ENCODE results near the gene MRPL58.

The MRPL58 gene

DNA sequence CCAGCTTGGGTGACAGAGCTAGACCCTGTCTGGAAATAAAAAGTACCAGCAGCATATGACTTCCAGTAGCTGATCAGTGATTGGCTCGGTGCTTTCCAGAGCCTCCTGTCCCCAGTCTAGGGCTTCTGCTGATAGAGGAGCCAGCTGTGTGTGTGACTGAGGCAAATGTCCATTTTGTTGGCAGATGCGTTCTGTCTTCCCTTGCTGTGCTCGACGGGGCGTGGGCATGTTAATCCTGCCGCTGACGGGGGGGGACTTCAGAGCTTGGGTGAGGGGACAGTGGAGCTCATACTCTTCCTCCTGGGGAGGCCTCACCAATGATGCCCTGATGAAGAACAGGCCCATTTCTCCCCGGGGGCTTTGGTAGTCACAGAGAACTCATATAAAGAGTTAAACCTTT is 49.1 kb downstream of the MRPL58 start:
- no peak overlapping the region for H3K14ac ChIP-seq (ENCODE audit: low read length in 2 of 2)
- H4K8ac ChIP-seq (ENCODE audit: low read length): no peak overlapping the region
- H4K91ac ChIP-seq (ENCODE audit: low read length): no peak overlapping the region
- H3K9me3 ChIP-seq (ENCODE audit: control insufficient read depth, low read length): no peaks in the 10 kb centered on the region
- H2AK5ac ChIP-seq (ENCODE audit: low read length, severe bottlenecking): no peak overlapping the region
- H2BK12ac ChIP-seq (ENCODE audit: low read length in 2 of 2): peak overlapping the region in 1 of 2 experiments; percentile 8
- no peak overlapping the region for H3K23ac ChIP-seq (ENCODE audit: low read length in 2 of 2)
- H2BK120ac ChIP-seq (ENCODE audit: low read depth, low read length): no peak overlapping the region
- H3K27ac ChIP-seq (ENCODE audit: low read length, poor library complexity, severe bottlenecking): no peak overlapping the region
- no peaks in the 10 kb centered on the region for H3K27me3 ChIP-seq (ENCODE audit: control insufficient read depth in 1 of 2, insufficient read depth in 1 of 2, low read length in 2 of 2)
- WGBS: 97% methylated on average over 8 of the region's 8 CpGs
- peaks cover 11% of the 10 kb centered on the region for H3K79me1 ChIP-seq (replicated peaks; ENCODE audit: low read length, poor library complexity, severe bottlenecking)
- H2BK5ac ChIP-seq (ENCODE audit: low read depth, low read length, poor library complexity, severe bottlenecking): no peak overlapping the region
- H2AFZ ChIP-seq (ENCODE audit: low read depth, low read length): no peak overlapping the region
- H2BK15ac ChIP-seq (ENCODE audit: low read depth, poor library complexity, severe bottlenecking): no peak overlapping the region
- no peak overlapping the region for H3K4ac ChIP-seq (ENCODE audit: low read depth in 1 of 2, low read length in 2 of 2)
- H3K18ac ChIP-seq (ENCODE audit: low read depth in 1 of 2, low read length in 2 of 2): no peak overlapping the region
- no peak overlapping the region for H3K9ac ChIP-seq (ENCODE audit: low read length)
- H3K4me1 ChIP-seq (ENCODE audit: control insufficient read depth, insufficient read depth, low read depth, low read length): peaks cover 4% of the 10 kb centered on the region
- no peak overlapping the region for H3K4me3 ChIP-seq (ENCODE audit: insufficient read depth in 1 of 2, low read depth in 1 of 2, low read length in 2 of 2)
- no peak for DNase-seq
- no peak overlapping the region for H3K4me2 ChIP-seq (ENCODE audit: low read length, poor library complexity, severe bottlenecking)
- H3K36me3 ChIP-seq (ENCODE audit: control insufficient read depth in 1 of 2, insufficient read depth in 2 of 2, low read depth in 1 of 2, low read length in 2 of 2): peaks cover 59 to 64% of the 10 kb centered on the region in 2 experiments

DNA sequence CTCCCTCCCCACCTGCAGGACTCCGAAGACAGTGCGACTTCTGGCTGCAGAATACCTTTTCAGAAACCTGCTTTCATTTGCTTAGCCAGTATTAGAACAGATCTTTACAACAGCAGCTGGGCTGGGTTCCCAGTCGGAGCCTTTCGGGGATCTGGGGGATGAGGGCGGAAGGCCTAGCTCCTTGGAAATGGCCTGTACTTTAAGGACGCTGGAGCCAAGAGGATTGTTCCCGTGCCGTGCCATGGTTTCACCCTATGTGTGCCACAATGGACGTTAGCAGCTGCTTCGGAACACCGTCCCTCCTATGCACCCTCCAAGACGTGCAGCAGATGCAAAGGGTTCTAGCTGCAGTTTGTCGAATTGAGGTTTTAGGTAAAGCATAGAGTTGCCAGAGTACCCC is 50.7 kb downstream of the MRPL58 start:
- no peak overlapping the region for H3K18ac ChIP-seq (ENCODE audit: low read depth in 1 of 2, low read length in 2 of 2)
- no peaks in the 10 kb centered on the region for H3K27me3 ChIP-seq (ENCODE audit: control insufficient read depth in 1 of 2, insufficient read depth in 1 of 2, low read length in 2 of 2)
- H2BK15ac ChIP-seq (ENCODE audit: low read depth, poor library complexity, severe bottlenecking): no peak overlapping the region
- no peak overlapping the region for H2AK5ac ChIP-seq (ENCODE audit: low read length, severe bottlenecking)
- H3K27ac ChIP-seq (ENCODE audit: low read length, poor library complexity, severe bottlenecking): no peak overlapping the region
- H2BK12ac ChIP-seq (ENCODE audit: low read length in 2 of 2): no peak overlapping the region
- H3K9me3 ChIP-seq (ENCODE audit: control insufficient read depth, low read length): no peaks in the 10 kb centered on the region
- no peak overlapping the region for H3K4me3 ChIP-seq (ENCODE audit: insufficient read depth in 1 of 2, low read depth in 1 of 2, low read length in 2 of 2)
- no peak overlapping the region for H3K9ac ChIP-seq (ENCODE audit: low read length)
- no peak overlapping the region for H3K4me2 ChIP-seq (ENCODE audit: low read length, poor library complexity, severe bottlenecking)
- H3K4me1 ChIP-seq (ENCODE audit: control insufficient read depth, insufficient read depth, low read depth, low read length): peaks cover 9% of the 10 kb centered on the region
- WGBS: 97% methylated on average over 13 of the region's 13 CpGs
- H3K79me1 ChIP-seq (replicated peaks; ENCODE audit: low read length, poor library complexity, severe bottlenecking): peaks cover 11% of the 10 kb centered on the region
- DNase-seq: no peak
- no peak overlapping the region for H3K4ac ChIP-seq (ENCODE audit: low read depth in 1 of 2, low read length in 2 of 2)
- no peak overlapping the region for H3K14ac ChIP-seq (ENCODE audit: low read length in 2 of 2)
- H2BK120ac ChIP-seq (ENCODE audit: low read depth, low read length): no peak overlapping the region
- no peak overlapping the region for H2BK5ac ChIP-seq (ENCODE audit: low read depth, low read length, poor library complexity, severe bottlenecking)
- H2AFZ ChIP-seq (ENCODE audit: low read depth, low read length): no peak overlapping the region
- H3K23ac ChIP-seq (ENCODE audit: low read length in 2 of 2): no peak overlapping the region
- H4K91ac ChIP-seq (ENCODE audit: low read length): no peak overlapping the region
- peaks cover 52 to 56% of the 10 kb centered on the region in 2 experiments for H3K36me3 ChIP-seq (ENCODE audit: control insufficient read depth in 1 of 2, insufficient read depth in 2 of 2, low read depth in 1 of 2, low read length in 2 of 2)
- H4K8ac ChIP-seq (ENCODE audit: low read length): no peak overlapping the region

DNA sequence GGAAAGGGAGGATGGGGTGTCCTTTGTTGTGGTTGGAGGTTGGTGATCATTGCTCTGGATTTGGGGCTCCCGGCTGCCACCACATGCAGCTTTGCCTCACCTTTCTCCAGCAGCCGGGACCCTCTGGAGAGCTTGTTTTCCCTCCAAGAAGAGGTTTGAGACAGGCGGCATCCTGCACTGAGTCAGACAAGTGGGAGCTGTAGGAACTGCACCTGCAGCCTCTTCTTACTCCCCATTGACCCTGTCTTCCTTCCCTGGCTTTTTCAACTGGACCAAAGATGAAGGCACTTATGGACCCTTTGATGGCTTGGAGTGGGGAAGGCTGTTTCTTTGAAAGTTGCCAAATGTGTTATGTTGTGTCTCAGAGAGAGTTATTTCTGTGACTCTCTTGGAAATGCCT is 51.2 kb downstream of the MRPL58 start:
- H3K27ac ChIP-seq (ENCODE audit: low read length, poor library complexity, severe bottlenecking): no peak overlapping the region
- H4K91ac ChIP-seq (ENCODE audit: low read length): no peak overlapping the region
- no peak overlapping the region for H3K4me2 ChIP-seq (ENCODE audit: low read length, poor library complexity, severe bottlenecking)
- no peak overlapping the region for H2BK12ac ChIP-seq (ENCODE audit: low read length in 2 of 2)
- H3K4me1 ChIP-seq (ENCODE audit: control insufficient read depth, insufficient read depth, low read depth, low read length): peaks cover 9% of the 10 kb centered on the region
- H3K27me3 ChIP-seq (ENCODE audit: control insufficient read depth in 1 of 2, insufficient read depth in 1 of 2, low read length in 2 of 2): no peaks in the 10 kb centered on the region
- H3K9me3 ChIP-seq (ENCODE audit: control insufficient read depth, low read length): no peaks in the 10 kb centered on the region
- no peak overlapping the region for H3K4me3 ChIP-seq (ENCODE audit: insufficient read depth in 1 of 2, low read depth in 1 of 2, low read length in 2 of 2)
- H4K8ac ChIP-seq (ENCODE audit: low read length): no peak overlapping the region
- no peak overlapping the region for H3K18ac ChIP-seq (ENCODE audit: low read depth in 1 of 2, low read length in 2 of 2)
- H2AFZ ChIP-seq (ENCODE audit: low read depth, low read length): no peak overlapping the region
- no peak for DNase-seq
- no peak overlapping the region for H2BK15ac ChIP-seq (ENCODE audit: low read depth, poor library complexity, severe bottlenecking)
- no peak overlapping the region for H2BK5ac ChIP-seq (ENCODE audit: low read depth, low read length, poor library complexity, severe bottlenecking)
- H3K4ac ChIP-seq (ENCODE audit: low read depth in 1 of 2, low read length in 2 of 2): no peak overlapping the region
- peaks cover 52 to 56% of the 10 kb centered on the region in 2 experiments for H3K36me3 ChIP-seq (ENCODE audit: control insufficient read depth in 1 of 2, insufficient read depth in 2 of 2, low read depth in 1 of 2, low read length in 2 of 2)
- H3K23ac ChIP-seq (ENCODE audit: low read length in 2 of 2): no peak overlapping the region
- H3K79me1 ChIP-seq (replicated peaks; ENCODE audit: low read length, poor library complexity, severe bottlenecking): peaks cover 11% of the 10 kb centered on the region
- H3K9ac ChIP-seq (ENCODE audit: low read length): no peak overlapping the region
- H2BK120ac ChIP-seq (ENCODE audit: low read depth, low read length): no peak overlapping the region
- no peak overlapping the region for H3K14ac ChIP-seq (ENCODE audit: low read length in 2 of 2)
- 100% methylated on average over 3 of the region's 3 CpGs for WGBS
- H2AK5ac ChIP-seq (ENCODE audit: low read length, severe bottlenecking): no peak overlapping the region

DNA sequence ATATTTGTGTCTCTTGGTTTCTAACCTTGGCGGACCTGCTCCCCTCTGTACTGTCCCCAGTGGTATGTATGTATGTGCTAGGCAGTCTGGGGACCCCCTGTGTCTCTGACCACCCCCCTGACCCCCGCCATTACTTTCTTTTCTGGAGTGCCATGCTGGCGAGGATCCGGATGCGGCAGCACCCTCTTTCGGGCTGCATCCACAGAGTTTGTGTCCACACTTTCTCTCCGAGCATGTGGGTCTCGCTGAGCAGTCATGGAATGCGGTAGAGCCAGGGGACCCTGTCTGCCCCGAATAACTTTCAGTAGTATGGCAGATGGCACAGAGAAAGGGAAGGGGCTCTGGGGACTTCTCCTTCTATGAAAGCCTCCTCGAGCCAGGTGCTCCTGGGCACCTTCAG is 51.6 kb downstream of the MRPL58 start:
- H3K27ac ChIP-seq (ENCODE audit: low read length, poor library complexity, severe bottlenecking): no peak overlapping the region
- H4K91ac ChIP-seq (ENCODE audit: low read length): no peak overlapping the region
- H2BK12ac ChIP-seq (ENCODE audit: low read length in 2 of 2): no peak overlapping the region
- no peak overlapping the region for H3K23ac ChIP-seq (ENCODE audit: low read length in 2 of 2)
- H3K27me3 ChIP-seq (ENCODE audit: control insufficient read depth in 1 of 2, insufficient read depth in 1 of 2, low read length in 2 of 2): no peaks in the 10 kb centered on the region
- H3K79me1 ChIP-seq (replicated peaks; ENCODE audit: low read length, poor library complexity, severe bottlenecking): peaks cover 11% of the 10 kb centered on the region
- H2AFZ ChIP-seq (ENCODE audit: low read depth, low read length): no peak overlapping the region
- no peak overlapping the region for H3K4ac ChIP-seq (ENCODE audit: low read depth in 1 of 2, low read length in 2 of 2)
- WGBS: 97% methylated on average over 11 of the region's 11 CpGs
- H3K18ac ChIP-seq (ENCODE audit: low read depth in 1 of 2, low read length in 2 of 2): no peak overlapping the region
- no peak overlapping the region for H3K9ac ChIP-seq (ENCODE audit: low read length)
- no peak overlapping the region for H2AK5ac ChIP-seq (ENCODE audit: low read length, severe bottlenecking)
- H2BK5ac ChIP-seq (ENCODE audit: low read depth, low read length, poor library complexity, severe bottlenecking): no peak overlapping the region
- H4K8ac ChIP-seq (ENCODE audit: low read length): no peak overlapping the region
- H3K4me3 ChIP-seq (ENCODE audit: insufficient read depth in 1 of 2, low read depth in 1 of 2, low read length in 2 of 2): no peak overlapping the region
- no peaks in the 10 kb centered on the region for H3K9me3 ChIP-seq (ENCODE audit: control insufficient read depth, low read length)
- peaks cover 52 to 56% of the 10 kb centered on the region in 2 experiments for H3K36me3 ChIP-seq (ENCODE audit: control insufficient read depth in 1 of 2, insufficient read depth in 2 of 2, low read depth in 1 of 2, low read length in 2 of 2)
- no peak overlapping the region for H2BK15ac ChIP-seq (ENCODE audit: low read depth, poor library complexity, severe bottlenecking)
- H2BK120ac ChIP-seq (ENCODE audit: low read depth, low read length): no peak overlapping the region
- H3K14ac ChIP-seq (ENCODE audit: low read length in 2 of 2): no peak overlapping the region
- no peak overlapping the region for H3K4me2 ChIP-seq (ENCODE audit: low read length, poor library complexity, severe bottlenecking)
- no peak for DNase-seq
- H3K4me1 ChIP-seq (ENCODE audit: control insufficient read depth, insufficient read depth, low read depth, low read length): peaks cover 9% of the 10 kb centered on the region
